ENCODE data around the gene PRDM15. TPM values are rescaled to one million over a fixed set of nuclear protein-coding genes. Genes with fewer than 3 reads are reported as not detected.

The PRDM15 gene
- total RNA-seq, 4 donors from 2014 or later: 4.7 to 9.2 (median 5.4) TPM

GRCh38 chr21:41836166-41837015 is 42.8 kb downstream of the PRDM15 start:
- Histone ChIP-seq H3K27ac (no peak overlapping the region), H3K4me1 (no peaks in the 10 kb centered on the region), H3K9me3 (peaks cover 0 to 8% (median 0%) of the 10 kb centered on the region in 3 donors), H3K36me3 (peaks cover 0 to 93% (median 24%) of the 10 kb centered on the region in 3 donors), H3K27me3 (no peaks in the 10 kb centered on the region), H3K4me3 (no peak overlapping the region)
- no peak for DNase-seq
- 88 to 95% methylated on average over 9 to 16 of the region's 32 CpGs for WGBS, 2 donors
- no peak for TF ChIP-seq CTCF (IDR thresholded peaks at IDR 0.05)
- no peak for TF ChIP-seq POLR2A (IDR thresholded peaks at IDR 0.05)
- intact Hi-C loops (cut with DNase I): no loop called here

- no peak for TF ChIP-seq CTCF (IDR thresholded peaks at IDR 0.05)
- TF ChIP-seq POLR2A (IDR thresholded peaks at IDR 0.05): no peak
- no peak for DNase-seq
- Histone ChIP-seq H3K27me3 (no peaks in the 10 kb centered on the region), H3K36me3 (peaks cover 0 to 93% (median 24%) of the 10 kb centered on the region in 3 donors), H3K9me3 (peaks cover 0 to 2% (median 0%) of the 10 kb centered on the region in 3 donors), H3K27ac (no peak overlapping the region), H3K4me3 (no peak overlapping the region), H3K4me1 (no peaks in the 10 kb centered on the region)
- 72 to 74% methylated on average over 8 to 9 of the region's 10 CpGs for WGBS, 2 donors
- intact Hi-C loops (cut with DNase I): no loop called here
Observed at GRCh38 chr21:41835711-41836154, 43.4 kb downstream of the PRDM15 start.

- no peak for DNase-seq
- WGBS, 2 donors: 94 to 95% methylated on average over 32 to 36 of the region's 42 CpGs
- intact Hi-C loops (cut with DNase I): no loop called here
- Histone ChIP-seq H3K27me3 (no peaks in the 10 kb centered on the region), H3K4me1 (no peaks in the 10 kb centered on the region), H3K9me3 (no peaks in the 10 kb centered on the region), H3K27ac (no peak overlapping the region), H3K4me3 (no peak overlapping the region), H3K36me3 (peaks cover 0 to 89% (median 24%) of the 10 kb centered on the region in 3 donors)
- TF ChIP-seq CTCF (IDR thresholded peaks at IDR 0.05) (no peak), POLR2A (IDR thresholded peaks at IDR 0.05) (no peak)
Observed at GRCh38 chr21:41834926-41835663, 44.0 kb downstream of the PRDM15 start.

GRCh38 chr21:41834252-41834925 is 44.8 kb downstream of the PRDM15 start:
- H3K27me3 ChIP-seq: no peaks in the 10 kb centered on the region
- intact Hi-C loops (cut with DNase I): no loop called here
- H3K27ac ChIP-seq: no peak overlapping the region

More at GRCh38 chr21:41834252-41834925, 44.8 kb downstream of the PRDM15 start:
- TF ChIP-seq POLR2A (IDR thresholded peaks at IDR 0.05) (no peak), CTCF (IDR thresholded peaks at IDR 0.05) (no peak)
- no peaks in the 10 kb centered on the region for H3K4me1 ChIP-seq
- no peak for DNase-seq
- 57 to 74% methylated on average over 6 to 17 of the region's 25 CpGs for WGBS, 2 donors
- peaks cover 0 to 84% (median 24%) of the 10 kb centered on the region in 3 donors for H3K36me3 ChIP-seq
- H3K4me3 ChIP-seq: no peak overlapping the region
- H3K9me3 ChIP-seq: no peaks in the 10 kb centered on the region

All from esophagus squamous epithelium (tissue), 5 donors.